ENCODE measurements around the gene SHROOM3.

Gene SHROOM3

GRCh38 chr4:76658231-76659102, 223.4 kb downstream of the SHROOM3 start:
- DNase-seq (ENCODE audit: low read depth, low spot score) = no peak

- DNase-seq (ENCODE audit: low read depth, low spot score) = no peak
These were observed 224.1 kb downstream of the SHROOM3 start for GRCh38 chr4:76659103-76659490.

- DNase-seq (ENCODE audit: low read depth, low spot score) = no peak
These were observed 228.8 kb downstream of the SHROOM3 start for GRCh38 chr4:76663824-76664223.

GRCh38 chr4:76665153-76665552, 230.1 kb downstream of the SHROOM3 start:
- no peak for DNase-seq (ENCODE audit: low read depth, low spot score)

- DNase-seq (ENCODE audit: low read depth, low spot score) = no peak
These were observed 230.7 kb downstream of the SHROOM3 start for GRCh38 chr4:76665721-76666120.

- DNase-seq (ENCODE audit: low read depth, low spot score) = no peak
These were observed 232.0 kb downstream of the SHROOM3 start for GRCh38 chr4:76666944-76667532.

GRCh38 chr4:76670631-76671030, 235.6 kb downstream of the SHROOM3 start:
- no peak for DNase-seq (ENCODE audit: low read depth, low spot score)

GRCh38 chr4:76673362-76673761, 238.3 kb downstream of the SHROOM3 start:
- no peak for DNase-seq (ENCODE audit: low read depth, low spot score)

GRCh38 chr4:76674983-76675382, 240.0 kb downstream of the SHROOM3 start:
- DNase-seq (ENCODE audit: low read depth, low spot score) = no peak

GRCh38 chr4:76677571-76678326, 242.7 kb downstream of the SHROOM3 start:
- DNase-seq (ENCODE audit: low read depth, low spot score) = no peak

- DNase-seq (ENCODE audit: low read depth, low spot score) = no peak
These were observed 244.7 kb downstream of the SHROOM3 start for GRCh38 chr4:76679691-76680090.

GRCh38 chr4:76680952-76681351, 245.9 kb downstream of the SHROOM3 start:
- no peak for DNase-seq (ENCODE audit: low read depth, low spot score)

- no peak for DNase-seq (ENCODE audit: low read depth, low spot score)
These were observed 247.0 kb downstream of the SHROOM3 start for GRCh38 chr4:76681996-76682395.

- no peak for DNase-seq (ENCODE audit: low read depth, low spot score)
These were observed 248.1 kb downstream of the SHROOM3 start for GRCh38 chr4:76683144-76683543.

GRCh38 chr4:76687746-76688448, 252.9 kb downstream of the SHROOM3 start:
- DNase-seq (ENCODE audit: low read depth, low spot score) = no peak

- no peak for DNase-seq (ENCODE audit: low read depth, low spot score)
These were observed 253.7 kb downstream of the SHROOM3 start for GRCh38 chr4:76688619-76689144.

GRCh38 chr4:76689145-76689817, 254.3 kb downstream of the SHROOM3 start:
- DNase-seq (ENCODE audit: low read depth, low spot score) = no peak

- no peak for DNase-seq (ENCODE audit: low read depth, low spot score)
These were observed 255.2 kb downstream of the SHROOM3 start for GRCh38 chr4:76690011-76690905.

- no peak for DNase-seq (ENCODE audit: low read depth, low spot score)
These were observed 255.9 kb downstream of the SHROOM3 start for GRCh38 chr4:76690906-76691275.

All from activated naive CD8-positive, alpha-beta T cell treated with anti-CD3 and anti-CD28 coated beads, Interleukin-2, amount 50 U/mL, for 16 hours (primary cell).